Sciatic nerve (tissue), 2 donors: ENCODE data around the gene GSG1L. TPM values are rescaled to one million over a fixed set of nuclear protein-coding genes. Genes with fewer than 3 reads are reported as not detected.

Source experiments
- ATAC-seq: fragments of 200-7000 bp; cut with Tn5 transposase; one replicate; pipeline ENCODE4 v1.9.1; 2020; ENCODE audit warnings: mild to moderate bottlenecking, moderate library complexity
- DNase-seq: peaks from one replicate; pipeline ENCODE4 v3.0.0-alpha.2; 2020; ENCODE audit warnings: low spot score
- intact Hi-C: fragments of 100-400 bp; cut with DNase I; formaldehyde crosslinking; loops from one replicate; pipeline ENCODE4 v1.14.2; 2022
- total RNA-seq: library from RNA; stranded (reverse); fragmentation: NEBNext Ultra II Directional; extraction: Animal tissue kit (Norgen Biotek cat#: 25700); gene quantifications from one replicate; pipeline ENCODE4 v1.2.1, GENCODE V29; 2021
- donor health status: DM: no; HTN: no; CAD: no.
- donor health status: DM: no; HTN: no; CAD: no.

The GSG1L gene
- total RNA-seq: 0.62 TPM

DNA sequence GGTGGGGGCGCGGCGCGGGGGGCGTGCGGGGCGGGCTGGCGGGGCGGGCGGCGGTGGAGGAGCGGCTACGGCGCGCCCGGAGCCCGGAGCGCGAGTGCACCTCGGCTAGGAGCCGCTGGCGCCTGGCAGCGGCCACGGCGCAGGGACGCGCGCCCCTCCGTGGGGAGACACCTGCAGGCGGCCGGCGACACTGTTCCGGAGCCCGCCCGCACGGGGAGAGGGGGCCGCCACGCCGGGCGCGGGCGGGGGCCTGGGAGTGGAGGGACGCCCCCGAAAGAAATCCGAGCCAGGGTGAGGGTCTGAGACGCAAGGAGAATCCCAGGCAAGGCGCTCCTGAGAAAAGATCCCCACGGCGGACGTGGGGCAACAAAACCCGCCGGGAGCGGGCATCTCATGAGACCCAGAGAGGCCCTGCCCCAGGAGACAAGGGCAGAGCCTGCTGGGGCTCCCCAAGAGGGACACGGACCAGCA lies at the start of gene GSG1L:
TSS of gene GSG1L (minus strand) at position 124 of the 471 bp plus-strand sequence. CDS start 290 bp downstream, outside the sequence.
- ATAC-seq: no peak
- DNase-seq: no peak
- intact Hi-C loops: no loop called here

DNA sequence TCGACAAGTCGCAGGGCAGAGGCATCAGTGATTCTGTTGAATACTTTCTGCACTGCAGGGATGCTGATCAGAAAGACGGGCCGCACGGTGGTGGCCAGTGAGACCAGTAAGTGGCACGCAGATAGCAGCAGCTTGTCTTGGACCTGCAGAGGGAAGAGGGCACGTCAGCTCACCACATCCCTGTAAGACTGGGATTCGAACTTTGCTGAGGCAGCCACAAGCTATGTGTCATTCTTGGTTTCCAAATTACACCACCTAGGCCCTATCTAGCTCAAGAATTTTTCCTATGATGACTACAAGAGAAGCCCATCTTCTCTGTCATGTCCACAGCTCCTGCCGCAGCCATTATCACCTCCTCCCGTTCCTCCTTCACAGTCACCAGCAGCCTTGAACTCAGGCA lies 49.4 kb upstream of the GSG1L start:
- intact Hi-C loops: no loop called here
- ATAC-seq: no peak
- DNase-seq: no peak

DNA sequence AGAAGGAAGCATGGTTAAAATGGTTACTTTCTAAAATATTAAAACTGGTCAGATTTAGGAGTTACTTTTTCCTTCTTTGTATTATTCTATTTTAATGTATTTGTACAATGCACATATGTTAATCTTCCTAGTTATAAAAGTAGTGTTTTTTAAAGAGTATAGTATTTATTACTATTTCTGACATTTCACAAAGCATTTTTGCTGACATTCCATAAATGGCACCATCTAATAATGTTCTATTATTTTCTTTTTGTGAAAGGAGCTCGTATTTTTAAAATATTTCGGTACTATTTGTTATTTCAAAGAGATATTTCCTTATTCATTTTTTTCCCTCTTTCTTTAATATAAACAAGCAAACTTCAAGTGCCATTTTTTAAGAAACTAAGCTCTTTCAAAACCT lies 47.5 kb upstream of the GSG1L start:
- ATAC-seq (no peak), DNase-seq (no peak)
- intact Hi-C loops: no loop called here

DNA sequence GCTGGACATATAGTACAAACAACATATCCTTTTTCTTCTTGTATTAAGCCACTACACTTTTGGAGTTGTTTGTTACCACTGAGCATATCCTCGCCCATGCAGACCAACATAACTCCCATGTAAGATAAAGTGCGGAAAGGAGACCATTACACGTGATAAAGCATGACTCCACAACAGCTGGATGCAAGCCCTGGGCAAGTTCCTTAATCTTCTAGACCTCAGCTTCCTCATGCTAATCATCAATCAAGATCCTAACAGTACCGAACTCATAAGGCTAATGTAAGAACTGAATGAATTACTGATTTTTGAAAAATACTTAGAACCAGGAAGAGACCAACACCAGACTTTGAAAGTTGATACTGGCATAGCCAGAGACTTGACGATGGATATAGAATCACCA lies 47.0 kb upstream of the GSG1L start:
- DNase-seq (no peak), ATAC-seq (peak; percentile 65)
- intact Hi-C loops: no loop called here

DNA sequence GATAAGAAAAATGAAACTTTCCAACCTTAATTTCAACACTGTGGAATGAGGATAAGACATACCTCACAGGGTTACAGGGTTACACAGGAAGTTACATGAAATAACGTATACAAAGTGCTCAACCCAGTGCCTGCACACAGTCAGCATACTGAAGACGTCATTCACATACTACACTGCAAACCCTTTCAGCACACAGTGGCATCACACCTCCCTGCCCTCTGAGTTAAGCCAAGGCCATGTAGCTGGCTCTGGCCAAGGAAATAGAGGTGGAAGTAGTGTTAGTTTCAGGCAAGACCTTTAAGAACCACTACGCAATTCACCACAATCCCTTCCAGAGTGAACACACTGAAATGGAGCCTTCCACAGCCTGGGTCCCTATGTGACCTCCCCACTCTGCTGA lies 46.6 kb upstream of the GSG1L start:
- DNase-seq (no peak), ATAC-seq (no peak)
- intact Hi-C loops: no loop called here

DNA sequence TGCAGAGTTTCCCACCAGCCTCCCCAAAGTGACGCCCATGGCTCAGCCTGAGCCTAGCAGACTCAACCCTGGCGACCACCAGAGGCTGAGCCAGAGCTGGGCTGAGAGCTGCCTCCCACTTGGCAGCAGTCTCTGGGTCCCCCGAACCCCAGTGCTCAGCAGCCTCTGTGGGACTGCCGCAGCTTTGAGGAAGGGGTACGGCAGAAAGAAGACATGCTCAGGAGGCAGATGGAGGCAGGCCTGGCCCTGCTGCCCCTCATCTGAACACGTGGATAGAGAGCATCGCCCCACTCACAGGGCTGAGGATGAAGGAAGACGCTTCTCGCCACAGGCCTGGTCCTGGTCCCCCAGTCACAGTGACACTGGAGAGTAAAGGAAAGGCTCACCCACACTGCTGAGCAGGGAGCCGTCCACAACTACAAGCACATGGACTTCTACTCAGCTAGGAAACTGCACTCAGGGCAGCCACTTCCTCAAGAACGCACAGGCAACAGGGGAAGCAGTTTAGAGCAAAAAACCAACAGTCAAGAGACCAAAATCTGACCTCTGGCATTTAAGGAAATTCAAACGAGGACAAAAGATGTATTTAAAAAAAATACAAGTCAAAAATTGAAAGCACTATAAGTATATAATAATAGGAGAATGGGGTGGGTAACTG lies 45.2 kb upstream of the GSG1L start:
- ATAC-seq (peak; percentile 36), DNase-seq (no peak)
- intact Hi-C loops: no loop called here

DNA sequence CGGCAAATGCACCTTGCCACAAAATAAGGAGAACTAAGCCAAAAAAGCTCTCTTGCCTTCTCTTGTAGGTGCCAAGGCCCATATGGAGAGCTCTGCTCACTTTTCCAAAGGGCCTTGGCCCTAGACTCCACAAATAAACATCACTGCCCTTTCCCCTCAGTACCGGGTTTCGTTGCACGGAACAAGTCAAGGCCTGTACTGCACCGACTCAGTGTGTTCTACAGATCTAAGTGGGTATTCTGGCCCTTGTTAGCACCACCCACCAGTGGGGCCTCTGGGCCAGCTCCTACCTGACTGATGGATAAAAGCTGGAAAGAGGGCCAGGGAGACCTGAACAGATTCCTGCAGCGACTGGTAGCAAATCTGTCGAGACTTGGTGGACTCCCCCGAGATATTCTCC lies 43.7 kb upstream of the GSG1L start:
- no peak for DNase-seq
- ATAC-seq: no peak
- intact Hi-C loops: no loop called here

DNA sequence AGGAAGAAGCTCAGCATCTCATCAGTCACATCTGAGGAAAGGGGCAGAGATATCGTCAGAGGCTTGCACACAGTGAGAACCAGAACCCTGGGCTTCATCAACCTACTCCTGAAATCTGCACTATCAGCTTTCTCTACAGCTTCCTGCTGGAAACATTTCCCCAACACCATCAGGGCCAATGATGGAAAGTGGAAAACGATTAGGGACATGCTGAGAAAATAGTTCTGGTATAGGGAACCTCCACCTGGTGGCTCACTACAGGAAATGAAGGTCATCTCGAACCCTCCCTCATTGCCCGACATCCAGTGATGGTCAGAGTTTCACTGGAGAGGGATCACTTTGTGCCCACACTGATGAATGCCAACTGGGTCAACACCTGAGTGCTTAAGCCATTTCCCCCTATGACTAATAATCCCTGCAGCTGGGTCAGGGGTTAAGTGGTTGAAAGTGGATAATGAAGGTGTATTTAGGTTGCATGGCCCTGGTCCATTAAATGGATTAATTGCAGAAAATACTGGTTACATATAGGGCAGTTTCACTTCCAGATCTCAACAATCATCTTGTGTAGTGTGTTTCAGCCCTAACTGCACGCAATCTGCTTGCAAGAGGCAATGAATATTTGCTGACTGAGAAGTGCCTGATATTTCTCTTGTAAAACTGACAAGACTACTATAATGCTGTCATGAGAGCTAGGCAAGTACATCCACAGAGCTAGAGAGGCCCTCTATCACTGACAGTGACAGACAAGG lies 43.1 kb upstream of the GSG1L start:
- ATAC-seq (no peak), DNase-seq (peak; percentile 2)
- intact Hi-C loops: no loop called here

DNA sequence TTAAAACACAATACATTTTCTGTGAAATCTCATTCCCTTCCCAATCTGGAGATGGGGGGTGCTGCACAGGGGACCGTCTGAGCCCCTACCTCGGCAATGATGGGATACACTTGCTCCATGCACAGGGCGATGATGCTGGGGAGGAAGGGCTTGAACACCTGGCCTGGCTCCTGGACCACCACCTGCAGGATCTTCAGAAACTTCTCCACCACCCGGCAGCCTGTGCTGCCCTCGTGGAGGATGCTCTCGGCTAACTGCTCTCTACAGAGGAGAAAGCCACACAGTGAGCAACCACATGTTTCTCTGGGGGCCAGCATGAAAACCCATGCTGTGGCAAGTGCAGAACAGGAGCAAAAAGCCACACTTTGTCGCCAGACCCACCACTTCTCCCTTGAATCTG lies 42.4 kb upstream of the GSG1L start:
- no peak for ATAC-seq
- intact Hi-C loops: no loop called here
- peak; percentile 14 for DNase-seq

DNA sequence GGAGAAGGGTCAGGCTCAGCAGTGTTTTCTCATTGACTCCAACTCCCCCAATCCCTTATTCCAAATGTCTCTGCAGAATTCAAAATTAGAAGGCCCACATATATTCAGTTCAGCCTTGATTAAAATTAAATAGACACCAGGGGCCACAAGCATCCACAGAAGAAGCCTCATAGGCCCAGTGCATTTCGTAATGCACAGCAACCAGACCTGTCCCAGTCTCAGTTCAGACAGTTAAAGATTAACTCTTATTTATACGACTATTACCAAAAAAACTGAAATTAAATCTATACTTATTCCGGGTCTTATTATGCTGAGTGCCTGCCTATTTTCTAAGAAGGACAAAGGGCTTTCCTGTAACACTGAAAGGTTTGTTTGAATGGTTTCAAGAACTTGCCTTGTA lies 41.8 kb upstream of the GSG1L start:
- ATAC-seq: no peak
- DNase-seq: peak; percentile 1
- intact Hi-C loops: no loop called here

DNA sequence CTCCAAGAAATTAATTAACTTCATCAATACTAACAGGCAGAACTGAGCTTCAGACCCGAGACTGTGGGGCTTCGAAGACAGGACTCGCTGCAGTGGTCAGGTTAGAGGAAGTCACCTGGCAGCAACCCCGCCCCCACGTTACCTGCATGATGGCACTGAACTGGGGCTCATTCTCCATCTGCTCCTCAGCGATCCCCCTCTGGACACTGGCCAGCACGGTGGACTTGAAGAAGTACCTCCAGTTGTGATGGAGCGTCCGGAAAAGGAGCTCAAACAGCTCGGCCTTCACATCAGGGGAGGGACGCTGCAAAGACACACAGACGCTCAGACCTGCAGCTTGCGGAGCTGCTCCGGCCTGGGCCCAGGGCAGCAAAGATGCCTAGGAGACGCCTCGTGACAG lies 40.9 kb upstream of the GSG1L start:
- peak; percentile 61 for DNase-seq
- no peak for ATAC-seq
- intact Hi-C loops: no loop called here

DNA sequence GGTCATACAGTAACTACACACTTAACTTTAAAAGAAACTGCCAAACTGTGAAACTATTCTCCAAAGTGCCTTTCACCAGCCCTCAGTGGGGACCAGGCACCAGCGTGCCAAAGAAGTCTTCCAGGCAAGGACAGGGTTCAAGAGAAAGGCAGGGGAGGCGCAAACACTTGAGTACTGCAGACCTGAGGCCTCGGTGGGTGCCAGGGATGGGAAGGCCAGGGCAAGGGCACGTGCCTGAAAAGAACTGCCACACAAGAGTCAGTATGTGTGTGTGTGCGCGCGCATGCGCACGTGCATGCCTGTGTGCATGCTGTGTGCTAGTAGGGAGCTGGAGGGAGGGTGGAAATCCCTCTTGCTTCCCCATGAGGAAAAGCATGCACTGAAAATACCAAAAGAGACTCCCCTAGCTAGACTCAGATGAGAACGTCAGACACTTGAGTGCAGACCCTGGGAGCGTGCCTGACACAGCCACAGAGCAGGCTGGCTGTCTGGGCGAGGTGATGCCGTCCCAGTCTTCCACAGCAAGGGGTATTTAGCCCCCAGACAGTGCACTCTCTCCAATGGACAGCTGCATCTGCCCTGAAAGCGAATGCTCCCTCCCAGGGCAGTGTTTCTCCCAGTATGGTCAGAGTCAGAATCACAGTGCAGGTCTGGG lies 40.1 kb upstream of the GSG1L start:
- DNase-seq: peak; percentile 39

DNA sequence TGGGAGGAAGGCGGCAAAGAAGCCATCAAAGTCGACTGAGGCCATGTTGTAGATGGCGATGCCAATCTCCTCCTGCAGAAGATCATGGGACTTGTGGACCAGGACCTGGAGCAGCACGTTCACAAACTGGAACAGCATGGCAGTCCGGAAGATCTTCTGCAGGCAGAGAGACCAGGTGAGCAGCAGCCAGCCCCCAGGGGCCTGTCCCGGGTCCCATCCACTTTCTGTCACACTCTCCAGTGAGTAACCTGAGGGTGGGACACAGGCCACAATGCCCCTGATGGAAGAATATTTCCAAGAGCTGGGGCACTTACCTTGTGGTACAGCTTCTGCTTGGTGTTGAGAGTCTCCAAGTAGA lies 38.0 kb upstream of the GSG1L start:
- DNase-seq (peak; percentile 27), ATAC-seq (no peak)
- intact Hi-C loops: no loop called here

More for the DNA sequence above, 40.1 kb upstream of the GSG1L start:
- no peak for ATAC-seq
- intact Hi-C loops: no loop called here

DNA sequence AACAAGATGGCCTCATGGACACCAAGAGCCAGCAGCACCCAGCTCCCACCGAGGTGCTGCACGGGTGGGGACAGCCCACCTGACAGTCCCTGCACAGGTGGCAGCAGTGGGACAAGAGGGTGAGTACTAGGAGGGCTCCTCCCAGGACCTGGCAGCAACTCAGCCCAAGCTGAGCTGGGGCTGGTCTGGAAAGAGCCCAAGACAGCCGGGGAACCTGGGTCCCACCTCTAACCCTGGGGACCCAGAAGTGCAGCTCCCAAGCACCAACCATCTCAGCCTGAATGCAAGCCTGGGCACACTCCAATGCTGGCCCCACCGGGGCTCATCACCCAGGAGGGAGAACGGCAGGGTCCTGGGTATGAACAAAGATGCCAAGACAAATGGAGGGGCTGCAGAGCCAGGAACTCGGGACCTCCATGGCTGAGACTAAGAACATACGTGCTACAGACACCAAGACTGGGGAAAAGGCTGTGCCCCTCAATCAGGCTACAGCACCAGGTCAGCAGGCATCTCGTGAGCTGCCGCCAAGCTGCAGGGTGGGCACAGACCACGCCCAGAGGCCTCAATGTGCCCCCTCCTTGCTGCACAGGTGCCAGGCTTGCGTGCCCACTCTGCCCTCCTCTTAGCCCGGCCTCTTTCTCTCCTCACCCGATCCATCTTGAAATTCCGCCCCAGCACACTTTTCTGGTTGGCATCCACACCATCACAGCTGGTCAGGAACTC lies 37.5 kb upstream of the GSG1L start:
- ATAC-seq: no peak

DNA sequence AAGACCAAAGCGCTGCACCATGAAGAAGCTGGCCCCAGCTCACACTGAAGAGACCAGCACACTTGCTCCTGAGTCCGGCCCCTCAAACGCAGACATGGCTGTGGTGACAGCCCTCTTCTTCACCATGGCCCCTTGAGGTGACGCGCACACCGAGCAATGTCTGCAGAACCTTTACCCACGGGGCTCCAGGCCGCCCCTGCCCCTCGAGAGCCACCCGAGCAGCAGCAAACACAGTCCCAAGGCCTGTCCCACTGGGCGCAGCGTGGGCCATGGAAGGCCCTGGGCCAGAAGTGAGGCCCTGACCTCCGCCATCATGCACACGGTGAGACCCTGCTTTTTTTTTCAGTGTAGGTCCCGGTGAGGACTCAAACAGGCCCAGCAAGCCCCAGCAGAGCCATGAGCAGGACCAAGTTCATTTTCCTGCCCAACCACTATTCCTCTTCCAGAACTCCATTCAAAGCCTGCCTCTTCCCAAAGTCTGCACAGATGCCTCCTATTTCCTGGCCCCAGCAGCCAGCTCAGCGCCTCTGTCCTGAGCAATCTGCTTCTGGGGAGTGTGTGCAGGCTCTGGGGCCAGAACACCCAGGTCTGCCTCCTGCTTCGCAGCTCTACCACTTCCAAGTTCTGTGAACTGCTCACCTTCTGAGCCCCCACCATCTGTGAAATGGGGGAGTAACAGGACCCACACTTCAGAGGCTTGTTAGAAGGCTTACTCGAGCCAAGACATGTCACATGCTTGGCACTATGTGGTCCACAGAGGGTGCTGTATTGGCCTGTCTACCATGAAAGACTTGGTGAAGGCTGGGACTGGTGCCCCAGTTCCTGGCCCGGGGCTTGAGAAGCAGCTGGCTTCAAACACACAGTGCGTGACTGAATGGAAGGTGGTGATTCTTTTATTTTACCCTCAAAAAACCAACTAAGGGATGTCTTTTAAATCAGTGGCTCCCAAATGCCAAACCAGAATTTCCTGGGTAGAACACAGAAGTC lies 35.7 kb upstream of the GSG1L start:
- intact Hi-C loops: no loop called here
- DNase-seq: peak; percentile 38
- ATAC-seq: no peak

More for the DNA sequence above, 37.5 kb upstream of the GSG1L start:
- intact Hi-C loops: no loop called here
- peak; percentile 43 for DNase-seq

DNA sequence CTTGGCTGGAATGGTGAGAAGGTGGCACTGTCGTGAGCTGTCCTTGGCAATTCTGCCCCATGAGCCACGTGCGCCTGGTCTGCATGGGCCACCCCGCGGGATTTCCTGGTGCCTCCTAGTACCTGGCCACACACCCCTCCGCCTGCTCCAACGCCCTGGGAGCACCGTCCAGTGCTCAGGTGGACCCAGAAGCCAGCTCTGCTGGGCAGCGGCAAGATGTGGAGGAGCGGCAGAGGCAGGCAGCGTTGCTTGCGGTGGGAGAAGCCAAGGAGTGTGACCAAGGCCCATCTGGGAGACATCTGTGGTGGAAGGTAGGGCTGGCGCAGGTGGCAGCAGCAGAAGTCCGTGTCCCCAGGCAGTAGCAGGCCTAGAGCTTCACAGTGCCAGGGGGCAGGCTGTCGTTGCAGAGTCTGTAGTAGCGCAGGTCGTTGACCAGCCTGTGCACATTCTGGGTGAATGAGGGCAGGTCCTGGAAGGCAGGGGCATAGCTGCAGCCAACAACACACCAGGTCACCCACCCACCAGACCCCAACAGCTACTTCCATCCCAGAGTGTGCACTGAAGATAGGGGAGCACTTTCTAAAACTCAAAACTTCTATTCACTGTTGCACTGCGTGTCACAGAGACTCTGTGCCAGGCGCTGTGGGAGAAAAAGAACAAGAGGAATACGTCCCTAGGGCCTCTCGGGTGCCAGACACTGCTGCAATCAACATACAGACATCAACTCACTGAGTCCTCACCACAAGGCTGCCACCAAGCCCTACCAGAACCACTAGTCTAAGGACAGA lies 34.9 kb upstream of the GSG1L start:
- DNase-seq (no peak), ATAC-seq (no peak)
- intact Hi-C loops: no loop called here

DNA sequence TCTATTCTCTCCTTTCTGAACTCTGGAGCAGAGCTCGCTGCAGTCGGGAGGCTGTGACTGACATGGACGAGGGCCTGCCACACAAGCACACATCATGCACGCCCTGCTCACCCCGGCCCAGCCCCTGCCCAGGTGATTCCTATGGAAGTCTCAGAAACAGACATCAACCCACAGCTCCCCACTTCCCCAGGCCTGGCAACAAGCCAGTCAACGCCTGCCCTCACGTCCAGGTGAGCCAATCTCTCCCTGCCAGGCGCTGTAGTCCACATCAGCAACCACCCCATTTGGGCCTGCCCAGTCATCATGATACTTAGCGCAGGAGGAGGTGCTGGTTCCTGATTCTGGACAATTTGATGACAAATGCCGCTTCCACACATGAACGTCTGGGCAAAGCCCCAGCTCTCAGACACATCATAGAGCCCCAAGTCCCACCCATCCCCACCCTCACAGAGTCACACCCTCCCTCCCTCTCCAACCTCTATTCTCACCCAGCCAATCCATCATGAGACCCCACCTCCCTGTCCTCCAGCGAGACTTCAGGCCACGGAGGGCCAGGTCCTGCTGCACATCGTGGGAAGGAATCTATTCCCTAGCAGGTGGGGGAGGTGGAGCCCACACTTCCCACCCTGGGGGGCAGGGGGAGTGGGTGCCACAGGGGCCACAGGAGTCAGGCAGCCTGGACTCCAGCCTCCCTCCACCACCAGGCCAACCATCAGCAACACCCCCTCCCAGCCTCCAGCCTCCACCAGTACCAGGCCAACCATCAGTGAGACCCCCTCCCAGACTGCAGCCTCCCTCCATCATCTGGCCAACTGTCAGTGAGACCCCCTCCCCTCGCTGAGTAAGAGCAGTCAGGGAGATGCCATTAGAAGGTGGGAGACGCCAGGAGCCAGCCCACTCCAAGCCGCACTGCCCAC lies 33.7 kb upstream of the GSG1L start:
- intact Hi-C loops: no loop called here
- ATAC-seq (no peak), DNase-seq (no peak)
